A549 treated with CpdA at 1 μM for 4 hours (cell line): ENCODE data around the gene PRODH. TPM values are rescaled to one million over a fixed set of nuclear protein-coding genes. Genes with fewer than 3 reads are reported as not detected.

Source experiments
- total RNA-seq: library from RNA; stranded (reverse); fragments of 200-300 nt; extraction: Qiagen RNA extraction; gene quantifications from 5 replicates; pipeline ENCODE4 v1.2.3, GENCODE V29; 2022; ENCODE audit warnings: low read depth

Gene PRODH
- 0.28 to 1.3 TPM (median 0.54 TPM) in 5 replicates for total RNA-seq

DNA sequence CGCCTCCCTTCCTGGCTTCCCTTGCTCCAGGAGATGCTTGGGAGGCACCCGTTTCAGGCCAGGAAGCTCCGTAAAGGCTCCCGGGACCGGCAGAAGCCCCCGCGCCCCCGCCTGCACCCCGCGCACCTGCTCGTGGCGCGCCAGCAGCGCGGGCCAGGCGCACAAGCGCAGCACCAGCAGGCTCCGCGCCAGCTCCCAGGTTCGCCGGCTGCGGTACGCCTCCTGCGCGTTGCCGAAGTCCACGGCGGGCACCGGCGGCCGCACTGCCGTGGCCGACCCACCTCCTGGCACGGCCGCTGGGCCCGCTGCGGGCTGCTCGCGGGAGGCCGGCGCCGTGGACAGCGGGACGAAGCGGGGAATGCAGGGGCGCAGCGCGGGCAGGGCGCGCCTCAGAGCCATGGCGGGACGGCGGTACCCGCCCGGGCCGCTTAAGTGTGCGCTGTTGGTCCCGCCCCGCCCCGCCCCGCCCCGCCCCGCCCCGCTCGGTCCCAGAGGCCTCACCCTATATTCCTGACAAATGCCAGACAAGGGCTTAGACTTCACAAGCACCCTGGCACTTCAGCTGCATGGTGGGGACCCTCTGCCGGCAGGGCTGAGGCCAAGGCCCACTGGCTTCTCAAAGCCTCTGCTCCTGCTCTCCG is at the start of gene PRODH:
PRODH (minus strand) TSS at position 405 of the 641 bp plus-strand sequence; CDS start at position 399, 6 bp downstream.

DNA sequence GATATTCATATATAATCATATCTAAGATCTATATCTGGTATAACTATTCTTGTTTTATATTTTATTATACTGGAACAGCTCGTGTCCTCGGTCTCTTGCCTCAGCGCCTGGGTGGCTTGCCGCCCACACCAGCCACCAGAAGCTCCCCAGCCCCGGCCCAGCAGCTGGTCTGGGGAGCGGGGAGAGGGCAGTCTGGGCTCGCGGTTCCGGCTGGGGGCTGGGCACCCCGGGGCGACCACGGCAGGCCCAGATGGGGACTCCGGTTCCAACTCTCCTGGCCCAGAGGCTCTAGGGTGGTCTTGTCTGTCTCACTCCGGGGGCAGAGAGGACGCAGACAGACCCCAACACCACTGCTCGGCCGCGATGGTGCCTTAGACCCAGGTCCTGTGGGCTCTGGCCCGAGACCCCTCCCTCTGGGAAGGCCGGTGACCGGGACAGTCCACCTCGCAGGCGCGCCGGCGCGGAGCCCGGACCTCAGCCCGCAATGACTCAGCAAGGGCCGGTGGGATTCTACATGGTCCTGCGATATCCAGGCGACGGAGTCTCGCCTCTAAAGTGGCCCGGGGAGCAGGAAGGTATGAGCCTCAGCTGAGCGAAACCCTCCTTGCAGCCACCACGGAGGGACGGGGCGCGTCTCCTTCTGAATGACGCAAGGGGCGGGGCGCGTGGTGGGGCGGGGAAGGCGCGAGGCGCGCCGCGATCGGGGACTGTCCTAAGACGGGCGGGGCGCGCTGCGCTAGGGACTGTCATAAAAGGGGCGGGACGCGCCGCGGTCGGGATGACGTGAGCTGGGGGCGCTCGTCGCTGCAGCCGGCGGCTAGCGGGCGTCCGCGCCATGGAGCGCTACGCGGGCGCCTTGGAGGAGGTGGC is 30.3 kb downstream of the PRODH start, which contains the start of gene DGCR6:
DGCR6 (plus strand) TSS at position 781 of the 870 bp plus-strand sequence; CDS start at position 836, 55 bp downstream.

Other genes starting within 250 kb of the PRODH start
- 0.55 to 1.5 TPM (median 1.3 TPM) in 5 replicates for gene DGCR6, start 30.0 kb downstream of the PRODH start, total RNA-seq
- gene DGCR2, start 186.1 kb upstream of the PRODH start, total RNA-seq, result 17.7 to 22.9 TPM (median 18.4 TPM) in 5 replicates
- gene TSSK2, start 195.0 kb upstream of the PRODH start, total RNA-seq, result not detected in 5 replicates
- 9.6 to 13.8 TPM (median 12.7 TPM) in 5 replicates for gene ESS2, start 208.4 kb upstream of the PRODH start, total RNA-seq
- gene GSC2, start 214.0 kb upstream of the PRODH start, total RNA-seq, result not detected in 5 replicates
- gene SLC25A1, start 242.4 kb upstream of the PRODH start, total RNA-seq, result 47.4 to 62.4 TPM (median 59.4 TPM) in 5 replicates